Astrocyte of the cerebellum (primary cell): ENCODE data around the gene FLNB.

Experiments used
- DNase-seq: peaks from one replicate; pipeline ENCODE4 v3.0.0-alpha.2; 2011; ENCODE audit warnings: low read depth
- H3K4me3 ChIP-seq: 2 replicates; pipeline ENCODE4 v1.5.1; 2011; ENCODE audit warnings: mild to moderate bottlenecking, low read depth, low read length, moderate library complexity
- in situ Hi-C: cut with HindIII; loops from 2 replicates; pipeline ENCODE4 v1.10.0; 2017; ENCODE audit warnings: low sequenced_read_pairs
- TF ChIP-seq, protein P1 (sequence below): IDR thresholded peaks from 2 replicates; pipeline ENCODE4 v1.5.1; 2012; ENCODE audit warnings: low read length, low read depth, moderate library complexity, mild to moderate bottlenecking; ENCODE audit errors: missing control alignments

The FLNB gene

GRCh38 chr3:58013973-58014649 is 5.9 kb downstream of the FLNB start:
- TF ChIP-seq, protein P1, sequence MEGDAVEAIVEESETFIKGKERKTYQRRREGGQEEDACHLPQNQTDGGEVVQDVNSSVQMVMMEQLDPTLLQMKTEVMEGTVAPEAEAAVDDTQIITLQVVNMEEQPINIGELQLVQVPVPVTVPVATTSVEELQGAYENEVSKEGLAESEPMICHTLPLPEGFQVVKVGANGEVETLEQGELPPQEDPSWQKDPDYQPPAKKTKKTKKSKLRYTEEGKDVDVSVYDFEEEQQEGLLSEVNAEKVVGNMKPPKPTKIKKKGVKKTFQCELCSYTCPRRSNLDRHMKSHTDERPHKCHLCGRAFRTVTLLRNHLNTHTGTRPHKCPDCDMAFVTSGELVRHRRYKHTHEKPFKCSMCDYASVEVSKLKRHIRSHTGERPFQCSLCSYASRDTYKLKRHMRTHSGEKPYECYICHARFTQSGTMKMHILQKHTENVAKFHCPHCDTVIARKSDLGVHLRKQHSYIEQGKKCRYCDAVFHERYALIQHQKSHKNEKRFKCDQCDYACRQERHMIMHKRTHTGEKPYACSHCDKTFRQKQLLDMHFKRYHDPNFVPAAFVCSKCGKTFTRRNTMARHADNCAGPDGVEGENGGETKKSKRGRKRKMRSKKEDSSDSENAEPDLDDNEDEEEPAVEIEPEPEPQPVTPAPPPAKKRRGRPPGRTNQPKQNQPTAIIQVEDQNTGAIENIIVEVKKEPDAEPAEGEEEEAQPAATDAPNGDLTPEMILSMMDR, result no peak
- DNase-seq, result peak; percentile 79
- H3K4me3 ChIP-seq, result no peak overlapping the region
- in situ Hi-C loops, result loop anchor here (25.0 kb wide), 1 partner anchor 148 kb away; no protein-coding TSS in a partner anchor

DNA sequence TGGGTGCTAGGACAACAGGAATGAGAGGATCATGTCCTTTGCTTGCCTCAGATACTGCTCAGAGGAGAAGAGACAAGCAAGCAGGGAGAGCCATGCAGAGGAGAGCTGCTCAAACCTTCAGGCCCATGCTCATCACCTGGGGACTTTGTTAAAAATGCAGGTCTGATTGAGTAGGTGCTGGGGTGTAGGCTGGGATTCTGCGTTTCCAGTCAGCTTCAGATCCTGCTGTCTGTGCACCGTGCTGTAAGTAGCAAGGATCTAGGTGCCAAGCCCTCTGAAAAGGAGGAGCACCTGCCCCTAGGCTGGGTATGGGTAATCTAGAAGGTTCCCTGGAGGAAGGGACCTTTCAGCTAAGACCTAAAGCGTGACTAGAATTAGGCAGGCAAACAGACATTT is 7.3 kb downstream of the FLNB start:
- TF ChIP-seq, protein P1, result no peak
- no peak for DNase-seq
- no peak overlapping the region for H3K4me3 ChIP-seq
- in situ Hi-C loops, result loop anchor here (25.0 kb wide), 1 partner anchor 147 kb away; no protein-coding TSS in a partner anchor

DNA sequence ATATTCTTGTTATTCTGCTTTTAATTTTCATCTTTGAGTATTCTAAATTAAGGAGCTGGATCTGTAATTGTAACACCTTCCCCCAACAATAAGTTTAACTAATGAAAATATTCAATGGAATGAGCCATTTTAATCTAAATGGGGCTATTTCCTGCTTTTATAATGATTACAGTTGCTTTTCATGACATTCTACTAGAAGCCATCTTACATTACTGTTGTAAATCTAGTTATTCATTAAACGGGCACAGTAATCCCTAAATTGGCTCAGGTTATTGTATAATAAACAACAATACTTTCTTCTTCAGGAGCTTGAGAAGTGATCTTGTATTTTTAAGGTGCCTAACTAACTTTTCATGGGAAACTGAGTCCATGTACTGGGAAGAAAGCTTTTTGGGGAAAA is 8.5 kb downstream of the FLNB start:
- in situ Hi-C loops, result loop anchor here (25.0 kb wide), 1 partner anchor 146 kb away; no protein-coding TSS in a partner anchor
- no peak overlapping the region for H3K4me3 ChIP-seq
- TF ChIP-seq, protein P1, result no peak
- DNase-seq, result no peak

- DNase-seq, result no peak
- in situ Hi-C loops, result loop anchor here (25.0 kb wide), 1 partner anchor 143 kb away; no protein-coding TSS in a partner anchor
- H3K4me3 ChIP-seq, result no peak overlapping the region
- TF ChIP-seq, protein P1, result no peak
Observed at GRCh38 chr3:58018892-58019742, 10.9 kb downstream of the FLNB start.

DNA sequence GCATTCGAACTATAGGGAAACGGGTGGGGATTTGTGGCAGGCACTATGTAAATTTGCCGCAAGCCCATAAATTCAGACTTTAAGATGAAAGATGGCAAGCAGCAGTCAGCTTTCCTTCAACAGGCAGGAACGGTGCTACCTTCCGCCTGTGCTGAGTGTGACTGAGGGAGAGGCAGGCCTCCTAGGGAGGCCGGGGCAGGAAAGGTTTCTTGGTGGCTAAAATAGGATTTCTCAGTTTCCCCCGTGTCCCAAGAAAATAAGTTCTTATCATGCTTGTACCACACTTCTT is 12.5 kb downstream of the FLNB start:
- no peak for DNase-seq
- in situ Hi-C loops, result loop anchor here (25.0 kb wide), 1 partner anchor 142 kb away; no protein-coding TSS in a partner anchor
- TF ChIP-seq, protein P1, result no peak
- no peak overlapping the region for H3K4me3 ChIP-seq

DNA sequence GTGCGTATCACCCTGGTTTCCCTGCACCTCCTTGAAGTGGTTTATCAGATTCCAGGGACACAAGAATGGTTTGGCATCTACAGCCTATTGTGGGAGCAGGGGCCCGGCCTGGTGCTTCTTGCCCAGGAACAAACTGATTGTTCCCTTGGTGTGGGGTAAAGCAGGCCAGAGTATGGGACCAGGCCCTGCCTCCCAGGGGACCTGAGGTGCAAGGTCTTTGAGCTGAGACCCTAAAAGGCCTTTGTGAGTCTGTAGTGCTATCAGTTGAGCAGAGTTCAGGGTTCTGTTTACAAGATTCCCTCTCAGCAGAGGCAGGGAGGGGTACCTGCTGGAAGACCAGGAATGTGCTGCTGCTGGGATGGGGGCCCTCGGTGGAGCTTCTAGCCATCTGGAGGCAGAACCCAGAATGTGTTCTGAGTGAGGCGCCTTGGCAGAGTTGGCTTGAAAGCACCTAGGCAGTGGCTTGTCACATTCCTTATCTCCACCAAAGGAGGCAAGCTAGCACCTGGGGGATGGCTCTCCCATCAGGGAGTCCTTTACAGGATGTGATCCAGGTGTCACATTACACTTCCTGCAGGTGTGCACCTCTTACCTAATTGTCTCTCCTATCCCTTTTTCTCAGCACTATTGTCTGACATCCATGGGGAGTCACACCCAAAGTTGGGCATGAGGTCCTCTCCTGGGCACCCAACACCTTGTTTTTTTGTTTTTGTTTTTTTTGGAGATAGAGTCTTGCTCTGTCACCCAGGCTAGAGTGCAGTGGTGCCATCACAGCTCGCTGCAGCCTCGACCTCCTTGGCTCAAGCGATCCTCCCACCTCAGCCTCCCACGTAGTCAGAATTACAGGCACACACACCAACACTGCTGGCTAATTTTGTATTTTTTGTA is 13.1 kb downstream of the FLNB start:
- no peak overlapping the region for H3K4me3 ChIP-seq
- DNase-seq, result no peak
- in situ Hi-C loops, result loop anchor here (25.0 kb wide), 1 partner anchor 141 kb away; no protein-coding TSS in a partner anchor
- TF ChIP-seq, protein P1, result no peak
